HG03045 (cell line): ENCODE data around the gene FUS.
"Not testable (repeated sequence)": the region's sequence is repeated elsewhere in the genome, so short reads cannot be mapped to it uniquely, and the experiment has no call there.

Experiments
- ATAC-seq: cut with Tn5 transposase; IDR thresholded peaks from one replicate; pipeline ENCODE4 v1.9.1; 2021; ENCODE audit warnings: mild to moderate bottlenecking, moderate library complexity; ENCODE audit not compliant: unreplicated experiment

The FUS gene

GRCh38 chr16:31179747-31180459, at the start of gene FUS:
Gene FUS, plus strand, starts transcription at chr16:31180139. Its CDS starts 76 bp downstream, at chr16:31180215.
- peak; percentile 56 for ATAC-seq

- no peak for ATAC-seq
Observed at GRCh38 chr16:31130336-31130891, 49.5 kb upstream of the FUS start.

GRCh38 chr16:31130899-31131298, 49.0 kb upstream of the FUS start:
- no peak for ATAC-seq

- no peak for ATAC-seq
Observed at GRCh38 chr16:31131416-31131815, 48.5 kb upstream of the FUS start.

- no peak for ATAC-seq
Observed at GRCh38 chr16:31131841-31132271, 48.1 kb upstream of the FUS start.

GRCh38 chr16:31132303-31132979, 47.5 kb upstream of the FUS start:
- ATAC-seq: no peak

GRCh38 chr16:31133046-31133501, 46.9 kb upstream of the FUS start:
- no peak for ATAC-seq

GRCh38 chr16:31134091-31134571, 45.8 kb upstream of the FUS start:
- ATAC-seq: no peak

GRCh38 chr16:31134625-31135534, 45.1 kb upstream of the FUS start:
- no peak for ATAC-seq

- ATAC-seq: no peak
Observed at GRCh38 chr16:31135535-31136286, 44.2 kb upstream of the FUS start, which contains the start of gene PRSS8. Gene PRSS8, minus strand, starts transcription at chr16:31135727. Its CDS starts 229 bp downstream, at chr16:31135498.

GRCh38 chr16:31136287-31136662, 43.7 kb upstream of the FUS start:
- ATAC-seq: no peak

- ATAC-seq: not testable (repeated sequence)
Observed at GRCh38 chr16:31136822-31137499, 43.0 kb upstream of the FUS start.

- ATAC-seq: no peak
Observed at GRCh38 chr16:31138621-31139578, 41.0 kb upstream of the FUS start.

- ATAC-seq: not testable (repeated sequence)
Observed at GRCh38 chr16:31141071-31141469, 38.9 kb upstream of the FUS start.

GRCh38 chr16:31141489-31142108, 38.3 kb upstream of the FUS start:
- no peak for ATAC-seq

GRCh38 chr16:31142109-31143010, 37.6 kb upstream of the FUS start:
- ATAC-seq: peak; percentile 81
